KMS-11 (cell line): ENCODE results near the gene ATP6V1G1.

Experiments
- H2AFZ ChIP-seq: fragments of 200-600 bp; sonication (generic); 2 replicates; pipeline ENCODE4 v1.6.1; 2016; ENCODE audit warnings: antibody characterized with exemption, mixed run types, low read depth
- H3K27ac ChIP-seq: fragments of 200-600 bp; sonication (generic); 2 replicates; pipeline ENCODE4 v1.6.1; 2016; ENCODE audit warnings: mild to moderate bottlenecking, mixed run types
- H3K27me3 ChIP-seq: fragments of 200-600 bp; sonication (generic); 2 replicates; pipeline ENCODE4 v1.6.1; 2017; ENCODE audit warnings: mild to moderate bottlenecking, low read depth, mixed run types, moderate library complexity; ENCODE audit not compliant: insufficient read depth
- H3K36me3 ChIP-seq: fragments of 200-600 bp; sonication (generic); 2 replicates; pipeline ENCODE4 v1.6.1; 2017; ENCODE audit warnings: mild to moderate bottlenecking, mixed run types; ENCODE audit not compliant: insufficient read depth
- H3K4me1 ChIP-seq: fragments of 200-600 bp; sonication (generic); 2 replicates; pipeline ENCODE4 v1.6.1; 2016; ENCODE audit warnings: mild to moderate bottlenecking, low read depth, mixed run types; ENCODE audit not compliant: poor library complexity, severe bottlenecking
- H3K4me2 ChIP-seq: fragments of 200-600 bp; sonication (generic); 2 replicates; pipeline ENCODE4 v1.7.0; 2016; ENCODE audit warnings: mild to moderate bottlenecking, mixed run types
- H3K4me3 ChIP-seq: fragments of 200-600 bp; sonication (generic); IDR thresholded peaks from 2 replicates; pipeline ENCODE4 v1.6.1; 2017; ENCODE audit warnings: low read depth, low read length, mixed read lengths; ENCODE audit not compliant: insufficient read depth
- H3K79me2 ChIP-seq: fragments of 200-600 bp; sonication (generic); 2 replicates; pipeline ENCODE4 v1.6.1; 2016; ENCODE audit warnings: low read depth, mixed run types; ENCODE audit not compliant: insufficient read depth
- H3K9ac ChIP-seq: fragments of 200-600 bp; sonication (generic); 2 replicates; pipeline ENCODE4 v1.6.1; 2016; ENCODE audit warnings: mild to moderate bottlenecking, mixed run types
- H4K20me1 ChIP-seq: fragments of 200-600 bp; sonication (generic); 2 replicates; pipeline ENCODE4 v1.6.1; 2016; ENCODE audit warnings: mild to moderate bottlenecking, mixed run types; ENCODE audit not compliant: insufficient read depth
- TF ChIP-seq, protein P1 (sequence below): fragments of 200-600 bp; sonication (generic); conservative IDR thresholded peaks from 2 replicates; pipeline ENCODE4 v1.6.1; 2017; ENCODE audit warnings: low read depth, mild to moderate bottlenecking, antibody characterized with exemption, low read length, moderate library complexity, mixed read lengths

ATP6V1G1 gene

DNA sequence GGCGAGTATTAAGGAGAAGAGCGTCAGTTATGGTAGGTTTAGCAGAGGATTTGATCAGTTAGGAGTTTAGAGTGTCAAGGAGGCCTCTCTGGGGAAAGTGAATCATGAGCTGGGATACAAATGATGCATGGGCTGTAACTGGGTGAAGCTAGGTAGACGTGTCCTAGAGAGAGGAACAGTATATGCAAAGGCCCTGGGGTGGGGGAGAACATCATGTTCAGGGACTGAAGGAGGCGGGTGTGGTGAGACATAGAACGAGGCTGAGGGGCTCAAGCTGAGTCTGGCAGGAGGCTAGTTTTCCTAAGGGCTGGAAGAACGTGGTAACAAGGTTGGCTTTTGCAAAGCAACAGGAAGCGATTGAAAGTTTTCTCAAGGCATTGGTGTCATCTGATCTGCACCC is 34.0 kb downstream of the ATP6V1G1 start:
- TF ChIP-seq, protein P1, sequence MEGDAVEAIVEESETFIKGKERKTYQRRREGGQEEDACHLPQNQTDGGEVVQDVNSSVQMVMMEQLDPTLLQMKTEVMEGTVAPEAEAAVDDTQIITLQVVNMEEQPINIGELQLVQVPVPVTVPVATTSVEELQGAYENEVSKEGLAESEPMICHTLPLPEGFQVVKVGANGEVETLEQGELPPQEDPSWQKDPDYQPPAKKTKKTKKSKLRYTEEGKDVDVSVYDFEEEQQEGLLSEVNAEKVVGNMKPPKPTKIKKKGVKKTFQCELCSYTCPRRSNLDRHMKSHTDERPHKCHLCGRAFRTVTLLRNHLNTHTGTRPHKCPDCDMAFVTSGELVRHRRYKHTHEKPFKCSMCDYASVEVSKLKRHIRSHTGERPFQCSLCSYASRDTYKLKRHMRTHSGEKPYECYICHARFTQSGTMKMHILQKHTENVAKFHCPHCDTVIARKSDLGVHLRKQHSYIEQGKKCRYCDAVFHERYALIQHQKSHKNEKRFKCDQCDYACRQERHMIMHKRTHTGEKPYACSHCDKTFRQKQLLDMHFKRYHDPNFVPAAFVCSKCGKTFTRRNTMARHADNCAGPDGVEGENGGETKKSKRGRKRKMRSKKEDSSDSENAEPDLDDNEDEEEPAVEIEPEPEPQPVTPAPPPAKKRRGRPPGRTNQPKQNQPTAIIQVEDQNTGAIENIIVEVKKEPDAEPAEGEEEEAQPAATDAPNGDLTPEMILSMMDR = no peak
- H3K4me3 ChIP-seq = no peak overlapping the region
- peaks cover 32% of the 10 kb centered on the region for H3K4me1 ChIP-seq
- no peaks in the 10 kb centered on the region for H4K20me1 ChIP-seq
- peaks cover 27% of the 10 kb centered on the region; the same call in 1 of the 2 replicates for H3K79me2 ChIP-seq
- no peak overlapping the region for H3K4me2 ChIP-seq
- no peaks in the 10 kb centered on the region for H3K27me3 ChIP-seq
- H3K27ac ChIP-seq = no peak overlapping the region
- 0 out of 2 replicates have a peak, but pooled peaks cover 4% of the 10 kb centered on the region for H3K36me3 ChIP-seq
- H3K9ac ChIP-seq = no peak overlapping the region
- no peak overlapping the region for H2AFZ ChIP-seq

DNA sequence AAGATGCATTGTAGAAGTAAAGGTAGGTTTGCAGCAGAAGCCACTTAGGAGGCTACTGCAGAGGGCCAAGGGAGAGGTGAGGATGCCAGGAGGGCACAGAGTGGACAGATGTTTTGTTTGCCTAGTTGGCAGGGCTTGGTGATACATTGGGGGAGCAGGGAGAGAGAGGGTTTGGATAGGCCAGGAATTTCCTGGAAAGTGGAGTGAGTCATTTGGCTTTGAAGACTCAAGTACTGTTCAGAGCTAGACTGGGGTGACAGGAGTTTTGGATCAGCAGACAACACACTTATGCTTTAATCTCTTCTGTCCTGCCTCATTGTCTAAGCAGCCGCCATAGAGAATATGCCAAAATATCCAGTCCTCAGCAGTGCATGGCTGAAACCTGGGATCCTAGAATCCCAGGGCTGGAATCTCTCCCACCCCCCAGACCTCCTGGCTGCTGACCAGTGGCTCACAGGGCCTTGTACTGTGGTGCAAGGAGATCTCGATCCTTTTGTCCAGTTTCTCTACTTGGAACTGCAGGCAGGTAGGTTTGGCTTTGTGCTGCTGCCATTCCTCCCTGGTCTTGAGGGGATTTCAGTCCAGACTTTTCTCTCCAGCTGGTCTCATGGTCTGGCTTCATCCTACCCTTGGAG is 34.5 kb downstream of the ATP6V1G1 start:
- H3K4me1 ChIP-seq = peaks cover 27% of the 10 kb centered on the region
- no peaks in the 10 kb centered on the region for H3K27me3 ChIP-seq
- H3K79me2 ChIP-seq = peaks cover 25% of the 10 kb centered on the region; the same call in 1 of the 2 replicates
- no peak overlapping the region for H3K27ac ChIP-seq
- TF ChIP-seq, protein P1 = no peak
- no peaks in the 10 kb centered on the region for H4K20me1 ChIP-seq
- 0 out of 2 replicates have a peak, but pooled peaks cover 4% of the 10 kb centered on the region for H3K36me3 ChIP-seq
- no peak overlapping the region for H2AFZ ChIP-seq
- no peak overlapping the region for H3K4me2 ChIP-seq
- no peak overlapping the region for H3K4me3 ChIP-seq
- H3K9ac ChIP-seq = no peak overlapping the region

DNA sequence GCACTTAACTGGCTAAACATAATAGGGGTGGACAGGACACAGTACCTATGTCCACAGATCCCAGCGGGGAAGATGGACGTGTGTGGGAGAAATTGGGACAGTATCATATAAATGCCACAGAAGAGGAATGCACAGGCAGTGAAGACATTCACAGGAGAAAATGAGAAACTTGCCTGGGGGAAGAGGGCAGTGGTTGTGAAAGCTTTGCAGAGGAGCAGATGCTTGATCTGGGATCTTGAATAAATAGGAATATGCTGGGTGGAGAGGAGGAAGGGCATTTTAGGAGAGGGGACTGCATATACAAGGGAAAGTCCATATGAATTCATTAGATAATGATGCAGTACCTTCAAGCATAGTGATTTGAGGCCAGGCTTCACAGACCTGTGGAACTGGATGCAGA is 37.1 kb downstream of the ATP6V1G1 start:
- TF ChIP-seq, protein P1 = no peak
- Histone ChIP-seq H3K4me1 (peaks cover under 1% of the 10 kb centered on the region), H4K20me1 (no peaks in the 10 kb centered on the region), H3K79me2 (peaks cover 2% of the 10 kb centered on the region; the same call in 1 of the 2 replicates), H3K4me3 (no peak overlapping the region), H3K4me2 (no peak overlapping the region), H3K36me3 (peaks cover 8% of the 10 kb centered on the region; the same call in 1 of the 2 replicates), H3K27ac (no peak overlapping the region), H3K27me3 (no peaks in the 10 kb centered on the region), H2AFZ (no peak overlapping the region), H3K9ac (no peak overlapping the region)

DNA sequence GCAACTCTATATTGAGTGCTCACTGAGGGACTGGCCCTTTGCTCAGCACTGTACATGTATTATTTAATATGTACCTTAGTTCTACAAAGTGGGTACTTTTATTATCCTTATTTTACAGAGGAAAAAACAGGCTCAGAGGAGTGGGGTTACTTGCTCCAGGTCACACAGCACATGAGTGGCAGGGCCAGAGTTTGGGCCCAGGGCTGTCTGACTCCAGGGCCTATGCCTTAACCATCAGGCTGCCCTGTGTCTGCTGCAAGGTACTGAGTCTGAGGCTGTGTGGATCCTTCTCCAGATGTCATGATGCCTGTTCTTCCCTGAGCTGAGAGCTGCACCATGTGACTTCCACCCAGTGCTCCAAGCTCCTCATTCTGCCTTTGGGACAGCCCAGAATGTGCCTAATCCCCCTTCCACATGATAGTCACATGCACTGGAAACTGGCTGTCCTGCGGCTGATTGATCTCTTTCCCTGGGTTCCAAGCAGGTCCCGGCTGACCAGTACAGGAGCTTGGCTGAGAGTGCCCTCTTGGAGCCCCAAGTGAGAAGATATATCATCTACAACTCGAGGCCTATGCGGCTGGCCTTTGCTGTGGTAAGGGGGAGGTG is 38.9 kb downstream of the ATP6V1G1 start:
- Histone ChIP-seq H3K27me3 (no peaks in the 10 kb centered on the region), H3K9ac (no peak overlapping the region), H3K27ac (no peak overlapping the region), H2AFZ (no peak overlapping the region), H3K79me2 (no peaks in the 10 kb centered on the region; the same call in 1 of the 2 replicates), H3K4me3 (no peak overlapping the region), H3K36me3 (peaks cover 8% of the 10 kb centered on the region; the same call in 1 of the 2 replicates), H3K4me2 (no peak overlapping the region), H3K4me1 (no peaks in the 10 kb centered on the region), H4K20me1 (no peaks in the 10 kb centered on the region)
- TF ChIP-seq, protein P1 = no peak
